Omental fat pad (tissue), 4 donors: ENCODE measurements around the gene ROBO2. TPM values are rescaled to one million over a fixed set of nuclear protein-coding genes. Genes with fewer than 3 reads are reported as not detected.

ENCODE experiments used
- ATAC-seq: fragments of 150-250 bp; one replicate; pipeline ENCODE4 v1.9.1; 2016; ENCODE audit warnings: mild to moderate bottlenecking, moderate library complexity; ENCODE audit not compliant: low FRiP score
- DNase-seq: peaks from one replicate; pipeline ENCODE4 v3.0.0-alpha.2; 2019; ENCODE audit warnings: low spot score
- total RNA-seq, 4 donors: library from RNA; depleted of rRNA; stranded (reverse); fragments of >200 nt; gene quantifications; one replicate each; pipeline ENCODE4 v1.1.0, GENCODE V29; 2016
- TF ChIP-seq, protein P1 (sequence below), 3 donors: fragments of 450-650 bp; IDR thresholded peaks; one replicate each; pipeline ENCODE4 v1.5.1; 2016 to 2017; ENCODE audit warnings: antibody characterized with exemption in 3 of 3, mild to moderate bottlenecking in 3 of 3, moderate library complexity in 2 of 3

The ROBO2 gene
- total RNA-seq, 4 donors from 2014 or later = 0.12 to 1.3 (median 1.1) TPM

DNA sequence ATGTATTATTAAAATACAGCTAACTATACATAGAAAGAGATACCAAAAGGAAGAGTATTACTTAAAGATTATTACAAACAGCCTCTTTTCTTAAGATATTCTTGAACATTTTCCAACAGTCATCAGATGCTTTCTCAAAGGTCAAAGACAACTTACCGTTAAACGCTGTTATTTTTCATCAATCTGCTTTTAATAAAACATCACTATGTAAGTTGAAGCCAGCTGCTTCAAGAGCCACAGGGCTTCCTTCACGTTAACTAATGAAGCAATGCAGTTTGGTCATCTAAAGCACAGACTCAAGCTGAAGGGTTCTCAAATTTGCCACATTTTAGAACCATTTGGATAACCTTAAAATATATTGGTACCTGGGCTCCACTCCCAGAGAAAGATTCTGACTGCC is 578.8 kb downstream of the ROBO2 start:
- no peak for DNase-seq
- no peak for ATAC-seq
- TF ChIP-seq, protein P1, sequence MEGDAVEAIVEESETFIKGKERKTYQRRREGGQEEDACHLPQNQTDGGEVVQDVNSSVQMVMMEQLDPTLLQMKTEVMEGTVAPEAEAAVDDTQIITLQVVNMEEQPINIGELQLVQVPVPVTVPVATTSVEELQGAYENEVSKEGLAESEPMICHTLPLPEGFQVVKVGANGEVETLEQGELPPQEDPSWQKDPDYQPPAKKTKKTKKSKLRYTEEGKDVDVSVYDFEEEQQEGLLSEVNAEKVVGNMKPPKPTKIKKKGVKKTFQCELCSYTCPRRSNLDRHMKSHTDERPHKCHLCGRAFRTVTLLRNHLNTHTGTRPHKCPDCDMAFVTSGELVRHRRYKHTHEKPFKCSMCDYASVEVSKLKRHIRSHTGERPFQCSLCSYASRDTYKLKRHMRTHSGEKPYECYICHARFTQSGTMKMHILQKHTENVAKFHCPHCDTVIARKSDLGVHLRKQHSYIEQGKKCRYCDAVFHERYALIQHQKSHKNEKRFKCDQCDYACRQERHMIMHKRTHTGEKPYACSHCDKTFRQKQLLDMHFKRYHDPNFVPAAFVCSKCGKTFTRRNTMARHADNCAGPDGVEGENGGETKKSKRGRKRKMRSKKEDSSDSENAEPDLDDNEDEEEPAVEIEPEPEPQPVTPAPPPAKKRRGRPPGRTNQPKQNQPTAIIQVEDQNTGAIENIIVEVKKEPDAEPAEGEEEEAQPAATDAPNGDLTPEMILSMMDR (IDR thresholded peaks at IDR 0.05) = no peak

- no peak for ATAC-seq
- TF ChIP-seq, protein P1 (IDR thresholded peaks at IDR 0.05) = no peak
- no peak for DNase-seq
These were observed 580.1 kb downstream of the ROBO2 start for GRCh38 chr3:77620009-77620408.

DNA sequence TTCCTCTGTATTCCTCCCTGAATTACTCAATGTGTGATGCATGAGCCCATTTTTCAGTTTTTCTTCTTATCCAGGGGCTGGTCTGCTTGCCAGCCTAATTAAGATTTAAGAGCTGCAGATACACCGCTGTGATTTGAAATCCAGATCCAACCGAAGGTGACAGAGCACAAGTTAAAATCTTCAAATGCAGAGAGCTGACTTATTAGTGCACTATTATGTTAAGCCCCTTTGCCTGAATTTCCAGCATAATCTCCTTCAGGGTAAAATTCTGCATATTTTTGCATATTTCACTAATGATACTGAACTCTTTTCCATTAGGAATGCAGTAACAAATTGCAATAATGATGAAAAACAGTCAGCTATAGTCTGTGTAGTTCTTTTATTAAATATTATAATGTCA is 583.6 kb downstream of the ROBO2 start:
- no peak for ATAC-seq
- TF ChIP-seq, protein P1 (IDR thresholded peaks at IDR 0.05) = no peak
- no peak for DNase-seq

- TF ChIP-seq, protein P1 (IDR thresholded peaks at IDR 0.05) = no peak
- no peak for DNase-seq
- ATAC-seq = no peak
These were observed 586.3 kb downstream of the ROBO2 start for GRCh38 chr3:77626157-77626556.

- TF ChIP-seq, protein P1 (IDR thresholded peaks at IDR 0.05) = no peak
- DNase-seq (no peak), ATAC-seq (no peak)
These were observed 608.3 kb downstream of the ROBO2 start for GRCh38 chr3:77648214-77648613.

DNA sequence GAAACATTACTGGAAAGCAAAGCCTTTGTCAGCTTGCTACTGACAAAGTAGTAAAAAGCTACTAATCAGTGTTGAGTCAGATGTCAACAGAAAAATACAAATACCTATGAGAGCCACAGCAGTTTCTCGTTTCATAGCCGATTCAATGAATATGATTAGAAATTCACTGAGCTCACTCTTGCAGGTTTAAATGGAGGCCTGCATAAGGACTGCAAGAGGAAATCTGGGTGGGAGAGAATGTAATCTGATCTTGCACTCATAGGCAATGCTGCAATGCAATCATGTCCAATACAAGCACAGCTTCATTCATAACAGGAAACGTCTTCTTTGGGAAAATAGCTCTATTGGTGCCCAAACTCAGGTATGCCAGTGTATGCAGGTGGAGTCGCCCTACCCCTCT is 608.8 kb downstream of the ROBO2 start:
- TF ChIP-seq, protein P1 (IDR thresholded peaks at IDR 0.05) = no peak
- DNase-seq (no peak), ATAC-seq (no peak)

- DNase-seq = no peak
- ATAC-seq = no peak
- TF ChIP-seq, protein P1 (IDR thresholded peaks at IDR 0.05) = no peak
These were observed 612.7 kb downstream of the ROBO2 start for GRCh38 chr3:77652624-77653023.
